ENCODE measurements around the gene EDAR. TPM values are rescaled to one million over a fixed set of nuclear protein-coding genes. Genes with fewer than 3 reads are reported as not detected.

The EDAR gene
- 0.03 TPM for polyA plus RNA-seq (2013)

GRCh38 chr2:108988796-108989713 is at the start of gene EDAR:
TSS of gene EDAR (minus strand) at chr2:108989220. CDS start at chr2:108931014, 58,206 bp downstream.
- peaks cover 0 to 7% (median 0%) of the 10 kb centered on the region in 4 experiments for H3K4me1 ChIP-seq (ENCODE audit: control extremely low read depth in 1 of 4, control insufficient read depth in 4 of 4, insufficient read depth in 4 of 4, low read length in 3 of 4)
- no peaks in the 10 kb centered on the region for H3K36me3 ChIP-seq (ENCODE audit: control insufficient read depth in 4 of 4, insufficient read depth in 4 of 4, low read length in 3 of 4)
- CTCF ChIA-PET = interaction anchor here (0.7 to 1.5 kb wide), 6 partner anchors 10 to 138 kb away, joined by 3 to 5 read pairs (median 4); no protein-coding TSS in a partner anchor
- H3K27me3 ChIP-seq (replicated peaks in 2 of 5; ENCODE audit: control insufficient read depth in 4 of 5, insufficient read depth in 5 of 5, low read length in 4 of 5) = peaks cover 0 to 2% (median 0%) of the 10 kb centered on the region in 5 experiments
- peak within 1 kb of the TSS in 1 of 7 experiments; percentile 28 for H3K4me3 ChIP-seq (ENCODE audit: control insufficient read depth in 1 of 7, extremely low read depth in 1 of 7, insufficient read depth in 4 of 7, low read depth in 2 of 7, low read length in 6 of 7)
- H3K27ac ChIP-seq (ENCODE audit: insufficient read depth in 1 of 2, low read depth in 1 of 2, low read length in 2 of 2, poor library complexity in 1 of 2, severe bottlenecking in 2 of 2) = no peak within 1 kb of the TSS
- POLR2A ChIA-PET = interaction anchor here (0.6 kb wide), 1 partner anchor 1984 kb away, joined by 4 read pairs; no protein-coding TSS in a partner anchor
- 53% methylated on average over 18 of the region's 20 CpGs for WGBS (ENCODE audit: insufficient coverage)
- no peaks in the 10 kb centered on the region for H3K9me3 ChIP-seq (ENCODE audit: control extremely low read depth in 1 of 5, control insufficient read depth in 4 of 5, insufficient read depth in 2 of 5, low read depth in 1 of 5, low read length in 4 of 5)
- DNase-seq = peak; percentile 22 to 38 (median 27)

GRCh38 chr2:109033171-109033570 is 44.2 kb upstream of the EDAR start:
- POLR2A ChIA-PET = no interaction called here
- Histone ChIP-seq H3K4me1 (ENCODE audit: control extremely low read depth in 1 of 4, control insufficient read depth in 4 of 4, insufficient read depth in 4 of 4, low read length in 3 of 4) (peaks cover 9 to 36% (median 25%) of the 10 kb centered on the region in 4 experiments), H3K27me3 (replicated peaks in 2 of 5; ENCODE audit: control insufficient read depth in 4 of 5, insufficient read depth in 5 of 5, low read length in 4 of 5) (no peaks in the 10 kb centered on the region), H3K36me3 (ENCODE audit: control insufficient read depth in 4 of 4, insufficient read depth in 4 of 4, low read length in 3 of 4) (no peaks in the 10 kb centered on the region), H3K4me3 (ENCODE audit: control insufficient read depth in 1 of 7, extremely low read depth in 1 of 7, insufficient read depth in 4 of 7, low read depth in 2 of 7, low read length in 6 of 7) (peak overlapping the region in 1 of 7 experiments; percentile 26), H3K9me3 (ENCODE audit: control extremely low read depth in 1 of 5, control insufficient read depth in 4 of 5, insufficient read depth in 2 of 5, low read depth in 1 of 5, low read length in 4 of 5) (peaks cover 0 to 3% (median 0%) of the 10 kb centered on the region in 5 experiments), H3K27ac (ENCODE audit: insufficient read depth in 1 of 2, low read depth in 1 of 2, low read length in 2 of 2, poor library complexity in 1 of 2, severe bottlenecking in 2 of 2) (no peak overlapping the region)
- CTCF ChIA-PET = interaction anchor here (1.9 kb wide), 1 partner anchor 25 kb away, joined by 5 read pairs; no protein-coding TSS in a partner anchor
- DNase-seq = peak in 1 of 3 donors; percentile 12
- WGBS (ENCODE audit: insufficient coverage) = 98% methylated on average over 4 of the region's 6 CpGs

- WGBS (ENCODE audit: insufficient coverage) = 7% methylated on average over 2 of the region's 9 CpGs
- H3K36me3 ChIP-seq (ENCODE audit: control insufficient read depth in 4 of 4, insufficient read depth in 4 of 4, low read length in 3 of 4) = no peaks in the 10 kb centered on the region
- no peaks in the 10 kb centered on the region for H3K27me3 ChIP-seq (replicated peaks in 2 of 5; ENCODE audit: control insufficient read depth in 4 of 5, insufficient read depth in 5 of 5, low read length in 4 of 5)
- peak overlapping the region in 6 of 7 experiments; percentile 59 to 78 (median 68) for H3K4me3 ChIP-seq (ENCODE audit: control insufficient read depth in 1 of 7, extremely low read depth in 1 of 7, insufficient read depth in 4 of 7, low read depth in 2 of 7, low read length in 6 of 7)
- ChIA-PET CTCF (interaction anchor here (1.9 kb wide), 1 partner anchor 26 kb away, joined by 5 read pairs; no protein-coding TSS in a partner anchor), POLR2A (no interaction called here)
- H3K9me3 ChIP-seq (ENCODE audit: control extremely low read depth in 1 of 5, control insufficient read depth in 4 of 5, insufficient read depth in 2 of 5, low read depth in 1 of 5, low read length in 4 of 5) = peaks cover 0 to 3% (median 0%) of the 10 kb centered on the region in 5 experiments
- peaks cover 9 to 36% (median 25%) of the 10 kb centered on the region in 4 experiments for H3K4me1 ChIP-seq (ENCODE audit: control extremely low read depth in 1 of 4, control insufficient read depth in 4 of 4, insufficient read depth in 4 of 4, low read length in 3 of 4)
- H3K27ac ChIP-seq (ENCODE audit: insufficient read depth in 1 of 2, low read depth in 1 of 2, low read length in 2 of 2, poor library complexity in 1 of 2, severe bottlenecking in 2 of 2) = peak overlapping the region in 1 of 2 experiments; percentile 62
- DNase-seq = peak in 2 of 3 donors; percentile 9 to 21
Measured at GRCh38 chr2:109032229-109032820, 43.3 kb upstream of the EDAR start.

GRCh38 chr2:109031476-109032228 is 42.6 kb upstream of the EDAR start:
- peaks cover 9 to 36% (median 25%) of the 10 kb centered on the region in 4 experiments for H3K4me1 ChIP-seq (ENCODE audit: control extremely low read depth in 1 of 4, control insufficient read depth in 4 of 4, insufficient read depth in 4 of 4, low read length in 3 of 4)
- no peaks in the 10 kb centered on the region for H3K27me3 ChIP-seq (replicated peaks in 2 of 5; ENCODE audit: control insufficient read depth in 4 of 5, insufficient read depth in 5 of 5, low read length in 4 of 5)
- ChIA-PET POLR2A (interaction anchor here (0.8 kb wide), 1 partner anchor 133 kb away, joined by 3 read pairs; no protein-coding TSS in a partner anchor), CTCF (interaction anchor here (1.9 kb wide), 1 partner anchor 27 kb away, joined by 5 read pairs; no protein-coding TSS in a partner anchor)
- peak overlapping the region in 1 of 2 experiments; percentile 62 for H3K27ac ChIP-seq (ENCODE audit: insufficient read depth in 1 of 2, low read depth in 1 of 2, low read length in 2 of 2, poor library complexity in 1 of 2, severe bottlenecking in 2 of 2)
- DNase-seq = peak; percentile 73 to 88 (median 86)
- WGBS (ENCODE audit: insufficient coverage) = under 1% methylated on average over 45 of the region's 51 CpGs
- H3K4me3 ChIP-seq (ENCODE audit: control insufficient read depth in 1 of 7, extremely low read depth in 1 of 7, insufficient read depth in 4 of 7, low read depth in 2 of 7, low read length in 6 of 7) = peak overlapping the region; percentile 24 to 78 (median 67)
- no peaks in the 10 kb centered on the region for H3K36me3 ChIP-seq (ENCODE audit: control insufficient read depth in 4 of 4, insufficient read depth in 4 of 4, low read length in 3 of 4)
- peaks cover 0 to 3% (median 0%) of the 10 kb centered on the region in 5 experiments for H3K9me3 ChIP-seq (ENCODE audit: control extremely low read depth in 1 of 5, control insufficient read depth in 4 of 5, insufficient read depth in 2 of 5, low read depth in 1 of 5, low read length in 4 of 5)

GRCh38 chr2:109030870-109031475 is 42.0 kb upstream of the EDAR start:
- peak in 1 of 3 donors; percentile 45 for DNase-seq
- ChIA-PET POLR2A (interaction anchor here (0.8 kb wide), 1 partner anchor 134 kb away, joined by 3 read pairs; no protein-coding TSS in a partner anchor), CTCF (interaction anchor here (1.9 kb wide), 1 partner anchor 27 kb away, joined by 5 read pairs; no protein-coding TSS in a partner anchor)
- Histone ChIP-seq H3K36me3 (ENCODE audit: control insufficient read depth in 4 of 4, insufficient read depth in 4 of 4, low read length in 3 of 4) (no peaks in the 10 kb centered on the region), H3K9me3 (ENCODE audit: control extremely low read depth in 1 of 5, control insufficient read depth in 4 of 5, insufficient read depth in 2 of 5, low read depth in 1 of 5, low read length in 4 of 5) (peaks cover 0 to 3% (median 0%) of the 10 kb centered on the region in 5 experiments), H3K4me1 (ENCODE audit: control extremely low read depth in 1 of 4, control insufficient read depth in 4 of 4, insufficient read depth in 4 of 4, low read length in 3 of 4) (peaks cover 9 to 36% (median 25%) of the 10 kb centered on the region in 4 experiments), H3K4me3 (ENCODE audit: control insufficient read depth in 1 of 7, extremely low read depth in 1 of 7, insufficient read depth in 4 of 7, low read depth in 2 of 7, low read length in 6 of 7) (peak overlapping the region; percentile 10 to 78 (median 64)), H3K27me3 (replicated peaks in 2 of 5; ENCODE audit: control insufficient read depth in 4 of 5, insufficient read depth in 5 of 5, low read length in 4 of 5) (no peaks in the 10 kb centered on the region), H3K27ac (ENCODE audit: insufficient read depth in 1 of 2, low read depth in 1 of 2, low read length in 2 of 2, poor library complexity in 1 of 2, severe bottlenecking in 2 of 2) (peak overlapping the region in 1 of 2 experiments; percentile 62)
- WGBS (ENCODE audit: insufficient coverage) = 0% methylated on average over 5 of the region's 14 CpGs

Measured in common myeloid progenitor, CD34-positive (primary cell).